Activated T-helper 1 cell treated with anti-CD3 and anti-CD28 coated beads, Interleukin-2, amount 50 U/mL, for 16 hours (primary cell): ENCODE measurements around the gene PLTP.

ENCODE experiments used
- DNase-seq, 2 donors: peaks; one replicate each; pipeline ENCODE4 v3.0.0-alpha.2; 2020; ENCODE audit warnings: low read depth in 1 of 2, low spot score in 1 of 2

Gene PLTP

GRCh38 chr20:45921337-45922189 is 9.6 kb upstream of the PLTP start:
- DNase-seq, result no peak

GRCh38 chr20:45920462-45921336 is 8.7 kb upstream of the PLTP start:
- DNase-seq, result no peak

- no peak for DNase-seq
Measured at GRCh38 chr20:45919542-45920399, 7.8 kb upstream of the PLTP start.

GRCh38 chr20:45918779-45919537 is 7.0 kb upstream of the PLTP start:
- no peak for DNase-seq

GRCh38 chr20:45918182-45918737 is 6.3 kb upstream of the PLTP start:
- no peak for DNase-seq

GRCh38 chr20:45917790-45918141 is 5.8 kb upstream of the PLTP start:
- no peak for DNase-seq

GRCh38 chr20:45913116-45913515 is 1.2 kb upstream of the PLTP start:
- no peak for DNase-seq

GRCh38 chr20:45912344-45912682 is 358 bp upstream of the PLTP start:
- DNase-seq, result no peak

- peak; percentile 66 to 77 for DNase-seq
Measured at GRCh38 chr20:45910670-45911485, 1.1 kb downstream of the PLTP start.

GRCh38 chr20:45909817-45910669 is 1.9 kb downstream of the PLTP start:
- no peak for DNase-seq

- DNase-seq, result no peak
Measured at GRCh38 chr20:45909336-45909808, 2.6 kb downstream of the PLTP start.

GRCh38 chr20:45908084-45908483 is 3.9 kb downstream of the PLTP start:
- no peak for DNase-seq

GRCh38 chr20:45907219-45907948 is 4.6 kb downstream of the PLTP start:
- DNase-seq, result no peak

GRCh38 chr20:45905505-45906079 is 6.4 kb downstream of the PLTP start:
- no peak for DNase-seq

GRCh38 chr20:45904583-45905504 is 7.1 kb downstream of the PLTP start:
- DNase-seq, result no peak

GRCh38 chr20:45902199-45902701 is 9.7 kb downstream of the PLTP start:
- no peak for DNase-seq
